CD14-positive monocyte (primary cell): ENCODE results near the gene FBXO48. TPM values are rescaled to one million over a fixed set of nuclear protein-coding genes. Genes with fewer than 3 reads are reported as not detected.

Experiments
- DNase-seq, 3 donors: peaks; one replicate each; pipeline ENCODE4 v3.0.0-alpha.2; 2011 to 2022
- H2AFZ ChIP-seq: 2 replicates; pipeline ENCODE4 v1.6.0; 2012; ENCODE audit warnings: mild to moderate bottlenecking, low read depth, low read length, inconsistent platforms; ENCODE audit not compliant: insufficient read depth, poor library complexity, severe bottlenecking
- H3K27ac ChIP-seq, 2 donors: 1 replicate in 1 of 2; 2 replicates in 1 of 2; pipeline ENCODE4 v1.5.1; 2012 to 2013; ENCODE audit warnings: low read length in 2 of 2, control low read depth in 1 of 2, inconsistent platforms in 1 of 2, low read depth in 1 of 2, mild to moderate bottlenecking in 1 of 2
- H3K27me3 ChIP-seq, 2 donors: one replicate each; pipeline versions ENCODE4 v1.6.0 to v1.6.1; 2011 to 2013; ENCODE audit warnings: low read length in 2 of 2; ENCODE audit not compliant: control insufficient read depth in 2 of 2, insufficient read depth in 2 of 2
- H3K36me3 ChIP-seq, 2 donors: replicated peaks in 1 of 2; 1 replicate in 1 of 2; 2 replicates in 1 of 2; pipeline versions ENCODE4 v1.5.1 to v1.6.1; 2012 to 2013; ENCODE audit warnings: low read length in 2 of 2, control low read depth in 1 of 2, inconsistent platforms in 1 of 2, mild to moderate bottlenecking in 1 of 2; ENCODE audit not compliant: insufficient read depth in 2 of 2, control insufficient read depth in 1 of 2
- H3K4me1 ChIP-seq, 2 donors: 1 replicate in 1 of 2; 2 replicates in 1 of 2; pipeline versions ENCODE4 v1.5.1 to v1.6.1; 2012 to 2013; ENCODE audit warnings: low read length in 2 of 2, control low read depth in 1 of 2, inconsistent platforms in 1 of 2, mild to moderate bottlenecking in 1 of 2, moderate library complexity in 1 of 2; ENCODE audit not compliant: insufficient read depth in 2 of 2, control insufficient read depth in 1 of 2
- H3K4me2 ChIP-seq: replicated peaks from 2 replicates; pipeline ENCODE3; 2012; ENCODE audit warnings: low read length, moderate library complexity, mild to moderate bottlenecking; ENCODE audit not compliant: poor library complexity, severe bottlenecking; ENCODE audit errors: extremely low read depth
- H3K4me3 ChIP-seq, 3 experiments: fragments of 200-600 bp in 1 of 3; sonication (generic) in 1 of 3; replicated peaks in 1 of 3; 1 replicate in 2 of 3; 2 replicates in 1 of 3; pipeline ENCODE4 v1.5.1; 2011 to 2013; ENCODE audit warnings: low read length in 3 of 3, mild to moderate bottlenecking in 3 of 3, control low read depth in 2 of 3, low read depth in 2 of 3, inconsistent platforms in 1 of 3, moderate library complexity in 1 of 3
- H3K79me2 ChIP-seq: 2 replicates; pipeline ENCODE4 v1.6.0; 2012; ENCODE audit warnings: mild to moderate bottlenecking, control low read depth, inconsistent platforms, low read length, moderate library complexity; ENCODE audit not compliant: insufficient read depth
- H3K9ac ChIP-seq: 2 replicates; pipeline ENCODE4 v1.6.0; 2017; ENCODE audit warnings: low read length, mild to moderate bottlenecking; ENCODE audit not compliant: insufficient read depth, poor library complexity, severe bottlenecking
- H3K9me3 ChIP-seq, 2 donors: replicated peaks in 1 of 2; 1 replicate in 1 of 2; 2 replicates in 1 of 2; pipeline versions ENCODE4 v1.5.1 to v1.6.1; 2012 to 2013; ENCODE audit warnings: low read length in 2 of 2, control low read depth in 1 of 2; ENCODE audit not compliant: control insufficient read depth in 1 of 2, insufficient read depth in 1 of 2
- H4K20me1 ChIP-seq: 2 replicates; pipeline ENCODE4 v1.6.0; 2012; ENCODE audit warnings: mild to moderate bottlenecking, low read length, control low read depth, moderate library complexity; ENCODE audit not compliant: insufficient read depth
- H3K27ac Mint-ChIP-seq, 7 donors: one replicate each; pipeline ENCODE4 v1.8.0; 2020; ENCODE audit warnings: mild to moderate bottlenecking in 7 of 7, mixed read lengths in 7 of 7, moderate library complexity in 6 of 7, inconsistent platforms in 2 of 7
- H3K27me3 Mint-ChIP-seq, 3 donors: one replicate each; pipeline ENCODE4 v1.8.0; 2021 to 2022; ENCODE audit warnings: low read depth in 3 of 3, mild to moderate bottlenecking in 3 of 3, mixed read lengths in 3 of 3, moderate library complexity in 3 of 3, inconsistent platforms in 1 of 3
- H3K36me3 Mint-ChIP-seq, 2 donors: one replicate each; pipeline ENCODE4 v1.8.0; 2020; ENCODE audit warnings: mixed read lengths in 2 of 2, inconsistent platforms in 1 of 2, mild to moderate bottlenecking in 1 of 2
- H3K4me1 Mint-ChIP-seq: one replicate; pipeline ENCODE4 v1.8.0; 2020; ENCODE audit warnings: mild to moderate bottlenecking, mixed read lengths
- H3K4me3 Mint-ChIP-seq, 2 donors: one replicate each; pipeline ENCODE4 v1.8.0; 2020; ENCODE audit warnings: mild to moderate bottlenecking in 2 of 2, mixed read lengths in 2 of 2, moderate library complexity in 1 of 2
- H3K9me3 Mint-ChIP-seq, 7 donors: one replicate each; pipeline ENCODE4 v1.8.0; 2020 to 2022; ENCODE audit warnings: mixed read lengths in 7 of 7, mild to moderate bottlenecking in 6 of 7, moderate library complexity in 6 of 7, inconsistent platforms in 2 of 7
- WGBS: methylation state at CpG from one replicate; pipeline ENCODE4 v1.1.5; 2013; ENCODE audit warnings: missing lambda C conversion rate; ENCODE audit not compliant: insufficient coverage; 5-methylcytosine and 5-hydroxymethylcytosine counted together
- intact Hi-C, 2 donors: fragments of 100-400 bp; cut with micrococcal nuclease; formaldehyde crosslinking; loops; one replicate each; pipeline versions ENCODE4 v1.15.0 to v1.15.1; 2023
- polyA plus RNA-seq, 3 donors: library from polyadenylated mRNA; depleted of rRNA in 1 of 3; unstranded in 2 of 3; stranded (reverse) in 1 of 3; fragments of 300-500 nt in 2 of 3; fragments of >200 nt in 1 of 3; fragmentation: Illumina TruSeq in 2 of 3; gene quantifications; 1 replicate in 2 of 3; 2 replicates in 1 of 3; pipeline ENCODE4 v1.2.3, GENCODE V29; 2012 to 2021
- TF ChIP-seq, protein P1 (sequence below): fragments of 200-600 bp; IDR thresholded peaks from one replicate; pipeline ENCODE4 v1.8.0; 2022; ENCODE audit warnings: antibody characterized with exemption, mild to moderate bottlenecking

Gene FBXO48
- polyA plus RNA-seq, 3 donors: 0.08 to 0.85 (median 0.31) TPM

- Mint-ChIP-seq H3K27ac (no peak overlapping the region), H3K36me3 (peaks cover 4 to 5% of the 10 kb centered on the region in 2 donors), H3K9me3 (peaks cover 0 to 4% (median 0%) of the 10 kb centered on the region in 7 donors), H3K4me3 (no peak overlapping the region), H3K27me3 (peaks cover 0 to 3% (median 0%) of the 10 kb centered on the region in 3 donors), H3K4me1 (peaks cover 3% of the 10 kb centered on the region)
- Histone ChIP-seq H3K27ac (no peak overlapping the region), H3K9ac (no peak overlapping the region), H2AFZ (no peak overlapping the region), H3K9me3 (no peaks in the 10 kb centered on the region), H3K36me3 (no peaks in the 10 kb centered on the region), H3K4me1 (no peaks in the 10 kb centered on the region), H3K4me2 (no peak overlapping the region), H3K79me2 (no peaks in the 10 kb centered on the region), H4K20me1 (no peaks in the 10 kb centered on the region), H3K27me3 (no peaks in the 10 kb centered on the region), H3K4me3 (no peak overlapping the region)
- intact Hi-C loops: loop anchor here in 1 of 2 donors (10.0 kb wide), 2 partner anchors 110 to 440 kb away; no protein-coding TSS in a partner anchor
- TF ChIP-seq, protein P1, sequence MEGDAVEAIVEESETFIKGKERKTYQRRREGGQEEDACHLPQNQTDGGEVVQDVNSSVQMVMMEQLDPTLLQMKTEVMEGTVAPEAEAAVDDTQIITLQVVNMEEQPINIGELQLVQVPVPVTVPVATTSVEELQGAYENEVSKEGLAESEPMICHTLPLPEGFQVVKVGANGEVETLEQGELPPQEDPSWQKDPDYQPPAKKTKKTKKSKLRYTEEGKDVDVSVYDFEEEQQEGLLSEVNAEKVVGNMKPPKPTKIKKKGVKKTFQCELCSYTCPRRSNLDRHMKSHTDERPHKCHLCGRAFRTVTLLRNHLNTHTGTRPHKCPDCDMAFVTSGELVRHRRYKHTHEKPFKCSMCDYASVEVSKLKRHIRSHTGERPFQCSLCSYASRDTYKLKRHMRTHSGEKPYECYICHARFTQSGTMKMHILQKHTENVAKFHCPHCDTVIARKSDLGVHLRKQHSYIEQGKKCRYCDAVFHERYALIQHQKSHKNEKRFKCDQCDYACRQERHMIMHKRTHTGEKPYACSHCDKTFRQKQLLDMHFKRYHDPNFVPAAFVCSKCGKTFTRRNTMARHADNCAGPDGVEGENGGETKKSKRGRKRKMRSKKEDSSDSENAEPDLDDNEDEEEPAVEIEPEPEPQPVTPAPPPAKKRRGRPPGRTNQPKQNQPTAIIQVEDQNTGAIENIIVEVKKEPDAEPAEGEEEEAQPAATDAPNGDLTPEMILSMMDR: no peak
- no peak for DNase-seq
Measured at GRCh38 chr2:68475110-68475509, 8.0 kb upstream of the FBXO48 start.

GRCh38 chr2:68472796-68473414 is 5.8 kb upstream of the FBXO48 start:
- peaks cover 2 to 3% of the 10 kb centered on the region in 2 donors for H3K4me1 ChIP-seq
- H3K9me3 Mint-ChIP-seq: peaks cover 0 to 4% (median 0%) of the 10 kb centered on the region in 7 donors
- peaks cover 0 to 3% (median 0%) of the 10 kb centered on the region in 3 donors for H3K27me3 Mint-ChIP-seq
- no peaks in the 10 kb centered on the region for H3K36me3 ChIP-seq
- no peaks in the 10 kb centered on the region for H3K27me3 ChIP-seq
- WGBS: no CpG with 5 or more reads among the region's 3 CpGs
- no peaks in the 10 kb centered on the region for H3K9me3 ChIP-seq
- no peak overlapping the region for H3K4me3 ChIP-seq
- TF ChIP-seq, protein P1: no peak
- no peak overlapping the region for H3K4me3 Mint-ChIP-seq
- no peak overlapping the region for H3K9ac ChIP-seq
- H2AFZ ChIP-seq: no peak overlapping the region
- no peak overlapping the region for H3K27ac ChIP-seq
- H4K20me1 ChIP-seq: no peaks in the 10 kb centered on the region
- H3K27ac Mint-ChIP-seq: no peak overlapping the region
- no peak for DNase-seq
- peaks cover 5% of the 10 kb centered on the region for H3K79me2 ChIP-seq
- intact Hi-C loops: loop anchor here in 1 of 2 donors (10.0 kb wide), 2 partner anchors 112 to 442 kb away; no protein-coding TSS in a partner anchor
- no peak overlapping the region for H3K4me2 ChIP-seq
- peaks cover 4 to 5% of the 10 kb centered on the region in 2 donors for H3K36me3 Mint-ChIP-seq
- H3K4me1 Mint-ChIP-seq: peaks cover 13% of the 10 kb centered on the region
